Astrocyte (in vitro differentiated cells and primary cell): Measurements from ENCODE around the gene KASH5. TPM values are rescaled to one million over a fixed set of nuclear protein-coding genes. Genes with fewer than 3 reads are reported as not detected.

Experiments
- DNase-seq: peaks from one replicate; pipeline ENCODE4 v3.0.0-alpha.2; 2010; ENCODE audit warnings: low read depth
- FAIRE-seq: peaks from 2 replicates; lab custom pipeline; 2011; peaks lifted over from hg19 to GRCh38; lab: Jason Lieb, UNC
- H2AFZ ChIP-seq: 2 replicates; pipeline ENCODE4 v1.6.0; 2012; ENCODE audit warnings: low read depth, low read length, inconsistent platforms
- H3K27ac ChIP-seq: 2 replicates; pipeline ENCODE4 v1.5.1; 2011; ENCODE audit warnings: low read depth, low read length, inconsistent platforms
- H3K27me3 ChIP-seq: 2 replicates; pipeline ENCODE4 v1.6.0; 2011; ENCODE audit warnings: low read length, inconsistent platforms; ENCODE audit not compliant: insufficient read depth
- H3K36me3 ChIP-seq: 2 replicates; pipeline ENCODE4 v1.5.1; 2011; ENCODE audit warnings: low read length, inconsistent platforms; ENCODE audit not compliant: insufficient read depth
- H3K4me1 ChIP-seq: 2 replicates; pipeline ENCODE4 v1.5.1; 2011; ENCODE audit warnings: low read length, inconsistent platforms; ENCODE audit not compliant: insufficient read depth
- H3K4me2 ChIP-seq: 2 replicates; pipeline ENCODE4 v1.6.0; 2012; ENCODE audit warnings: low read length, inconsistent platforms
- H3K4me3 ChIP-seq: 2 replicates; pipeline ENCODE4 v1.5.1; 2011; ENCODE audit warnings: low read depth, mild to moderate bottlenecking, low read length, inconsistent platforms; ENCODE audit not compliant: insufficient read depth
- H3K79me2 ChIP-seq: 2 replicates; pipeline ENCODE4 v1.6.0; 2012; ENCODE audit warnings: mild to moderate bottlenecking, low read length, inconsistent platforms; ENCODE audit not compliant: insufficient read depth
- H3K9ac ChIP-seq: 2 replicates; pipeline ENCODE4 v1.6.0; 2012; ENCODE audit warnings: mild to moderate bottlenecking, low read length, inconsistent platforms
- H3K9me3 ChIP-seq: 2 replicates; pipeline ENCODE4 v1.5.1; 2012; ENCODE audit warnings: low read depth, mild to moderate bottlenecking, low read length, inconsistent platforms; ENCODE audit not compliant: insufficient read depth
- H4K20me1 ChIP-seq: 2 replicates; pipeline ENCODE4 v1.6.0; 2012; ENCODE audit warnings: low read length, inconsistent platforms; ENCODE audit not compliant: insufficient read depth
- H3K27ac Mint-ChIP-seq: one replicate; pipeline ENCODE4 v1.8.0; 2021; ENCODE audit warnings: mild to moderate bottlenecking, mixed read lengths; ENCODE audit not compliant: unreplicated experiment
- H3K27me3 Mint-ChIP-seq: one replicate; pipeline ENCODE4 v1.8.0; 2021; ENCODE audit warnings: low read depth, mixed read lengths; ENCODE audit not compliant: unreplicated experiment
- H3K36me3 Mint-ChIP-seq: one replicate; pipeline ENCODE4 v1.8.0; 2021; ENCODE audit warnings: low read depth, mixed read lengths; ENCODE audit not compliant: unreplicated experiment
- H3K4me1 Mint-ChIP-seq: one replicate; pipeline ENCODE4 v1.8.0; 2021; ENCODE audit warnings: low read depth, mixed read lengths; ENCODE audit not compliant: unreplicated experiment
- H3K4me3 Mint-ChIP-seq: one replicate; pipeline ENCODE4 v1.8.0; 2021; ENCODE audit warnings: mild to moderate bottlenecking, moderate library complexity, mixed read lengths; ENCODE audit not compliant: unreplicated experiment
- H3K9me3 Mint-ChIP-seq: one replicate; pipeline ENCODE4 v1.8.0; 2021; ENCODE audit warnings: mild to moderate bottlenecking, mixed read lengths; ENCODE audit not compliant: unreplicated experiment
- EZH2 ChIP-seq: IDR thresholded peaks from 2 replicates; pipeline ENCODE4 v1.6.1; 2012; ENCODE audit warnings: mild to moderate bottlenecking, low read length, inconsistent platforms; ENCODE audit not compliant: insufficient read depth
- total RNA-seq: library from RNA; stranded (reverse); gene quantifications from 2 replicates; pipeline ENCODE4 v1.2.1, GENCODE V29; 2021
- TF ChIP-seq, protein P1 (sequence below): IDR thresholded peaks from 2 replicates; pipeline ENCODE4 v1.5.1; 2011; ENCODE audit warnings: low read depth, mild to moderate bottlenecking, inconsistent platforms, low read length, moderate library complexity; ENCODE audit not compliant: insufficient read depth

Gene KASH5
- total RNA-seq, 1 donor from 2014 or later, result not detected

DNA sequence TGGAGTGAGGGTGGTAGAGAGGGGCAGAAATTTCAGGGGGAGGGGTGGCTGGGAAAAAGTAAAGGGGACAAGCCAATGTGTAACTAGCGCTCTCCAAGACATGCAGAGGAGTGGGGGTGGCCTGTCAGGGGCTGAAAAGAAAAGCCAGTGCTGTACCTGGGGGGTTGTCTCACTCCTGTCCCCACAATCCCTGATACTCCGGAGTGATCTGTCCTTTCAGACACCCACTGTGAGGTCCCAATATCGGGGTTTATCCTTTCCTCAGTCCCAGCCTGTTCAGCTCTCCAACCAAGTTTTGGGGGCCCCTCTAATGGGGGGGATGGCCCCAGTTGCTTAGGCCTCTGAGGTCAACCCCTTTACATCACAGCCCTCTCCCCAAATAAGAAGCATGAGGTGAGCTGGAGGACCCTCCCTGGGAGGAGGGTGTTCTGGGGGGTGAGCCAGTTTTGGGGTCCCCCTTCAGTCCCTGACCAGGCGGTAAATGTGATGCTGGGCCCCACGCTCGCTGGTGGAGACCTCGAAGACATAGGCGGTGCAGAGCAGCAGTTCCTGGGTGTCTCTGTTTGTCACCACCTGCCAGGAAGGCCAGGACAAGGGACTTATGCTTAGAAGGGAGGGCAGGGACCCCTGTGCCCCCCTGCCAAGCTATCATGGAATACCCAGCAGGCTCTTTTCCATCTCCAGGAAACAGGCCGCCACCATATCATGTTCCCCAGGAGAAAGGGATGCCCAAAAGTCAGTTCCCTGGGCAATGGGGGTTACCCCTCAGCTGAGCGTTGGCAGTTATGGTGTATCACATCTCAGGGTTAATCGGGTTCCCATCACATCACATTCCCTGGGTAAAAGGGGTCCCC, 47.0 kb upstream of the KASH5 start:
- Histone ChIP-seq H2AFZ (no peak overlapping the region), H3K9me3 (no peaks in the 10 kb centered on the region), H3K9ac (no peak overlapping the region), H3K27ac (no peak overlapping the region), H3K36me3 (peaks cover 23% of the 10 kb centered on the region), H3K27me3 (no peaks in the 10 kb centered on the region), H3K4me2 (no peak overlapping the region), H3K79me2 (no peaks in the 10 kb centered on the region), H4K20me1 (peaks cover 64% of the 10 kb centered on the region), H3K4me3 (no peak overlapping the region), H3K4me1 (peaks cover 6% of the 10 kb centered on the region)
- FAIRE-seq (no peak), DNase-seq (no peak)
- TF ChIP-seq EZH2, result no peak
- TF ChIP-seq, protein P1, sequence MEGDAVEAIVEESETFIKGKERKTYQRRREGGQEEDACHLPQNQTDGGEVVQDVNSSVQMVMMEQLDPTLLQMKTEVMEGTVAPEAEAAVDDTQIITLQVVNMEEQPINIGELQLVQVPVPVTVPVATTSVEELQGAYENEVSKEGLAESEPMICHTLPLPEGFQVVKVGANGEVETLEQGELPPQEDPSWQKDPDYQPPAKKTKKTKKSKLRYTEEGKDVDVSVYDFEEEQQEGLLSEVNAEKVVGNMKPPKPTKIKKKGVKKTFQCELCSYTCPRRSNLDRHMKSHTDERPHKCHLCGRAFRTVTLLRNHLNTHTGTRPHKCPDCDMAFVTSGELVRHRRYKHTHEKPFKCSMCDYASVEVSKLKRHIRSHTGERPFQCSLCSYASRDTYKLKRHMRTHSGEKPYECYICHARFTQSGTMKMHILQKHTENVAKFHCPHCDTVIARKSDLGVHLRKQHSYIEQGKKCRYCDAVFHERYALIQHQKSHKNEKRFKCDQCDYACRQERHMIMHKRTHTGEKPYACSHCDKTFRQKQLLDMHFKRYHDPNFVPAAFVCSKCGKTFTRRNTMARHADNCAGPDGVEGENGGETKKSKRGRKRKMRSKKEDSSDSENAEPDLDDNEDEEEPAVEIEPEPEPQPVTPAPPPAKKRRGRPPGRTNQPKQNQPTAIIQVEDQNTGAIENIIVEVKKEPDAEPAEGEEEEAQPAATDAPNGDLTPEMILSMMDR, result no peak
- Mint-ChIP-seq H3K27me3 (peaks cover 5% of the 10 kb centered on the region), H3K4me3 (no peak overlapping the region), H3K9me3 (peaks cover 3% of the 10 kb centered on the region), H3K36me3 (peaks cover 38% of the 10 kb centered on the region), H3K4me1 (peaks cover 4% of the 10 kb centered on the region), H3K27ac (no peak overlapping the region)

DNA sequence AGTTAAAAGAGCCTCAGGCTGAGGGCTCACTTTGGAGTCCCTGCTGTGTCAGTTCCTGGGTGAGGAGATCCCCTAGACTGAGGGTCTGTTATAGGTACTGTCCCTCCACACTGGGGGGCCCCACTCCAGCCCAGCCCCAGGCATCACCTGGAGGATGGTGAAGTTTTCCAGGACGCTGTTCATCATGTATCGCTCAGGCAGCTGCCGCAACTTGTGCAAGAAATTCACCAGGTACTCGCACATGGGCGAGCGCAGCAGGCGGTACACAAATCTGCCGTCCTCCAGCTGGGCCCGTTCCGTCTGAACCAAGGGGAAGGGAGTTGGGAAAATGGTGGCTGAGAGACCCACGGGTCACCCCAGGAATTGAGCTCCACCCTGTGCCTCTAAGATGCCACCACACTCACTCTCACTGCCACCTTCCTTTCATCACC, 45.7 kb upstream of the KASH5 start:
- no peak for DNase-seq
- Histone ChIP-seq H3K4me3 (no peak overlapping the region), H3K27ac (no peak overlapping the region), H4K20me1 (peaks cover 66% of the 10 kb centered on the region), H3K27me3 (no peaks in the 10 kb centered on the region), H2AFZ (no peak overlapping the region), H3K36me3 (peaks cover 31% of the 10 kb centered on the region), H3K79me2 (no peaks in the 10 kb centered on the region), H3K9ac (no peak overlapping the region), H3K4me2 (no peak overlapping the region), H3K9me3 (no peaks in the 10 kb centered on the region), H3K4me1 (peaks cover 6% of the 10 kb centered on the region)
- no peak for TF ChIP-seq EZH2
- TF ChIP-seq, protein P1, result no peak
- H3K27me3 Mint-ChIP-seq, result peaks cover 5% of the 10 kb centered on the region
- peaks cover 3% of the 10 kb centered on the region for H3K9me3 Mint-ChIP-seq
- peaks cover 4% of the 10 kb centered on the region for H3K4me1 Mint-ChIP-seq
- H3K27ac Mint-ChIP-seq, result no peak overlapping the region
- H3K4me3 Mint-ChIP-seq, result no peak overlapping the region
- FAIRE-seq, result no peak
- H3K36me3 Mint-ChIP-seq, result peaks cover 34% of the 10 kb centered on the region

DNA sequence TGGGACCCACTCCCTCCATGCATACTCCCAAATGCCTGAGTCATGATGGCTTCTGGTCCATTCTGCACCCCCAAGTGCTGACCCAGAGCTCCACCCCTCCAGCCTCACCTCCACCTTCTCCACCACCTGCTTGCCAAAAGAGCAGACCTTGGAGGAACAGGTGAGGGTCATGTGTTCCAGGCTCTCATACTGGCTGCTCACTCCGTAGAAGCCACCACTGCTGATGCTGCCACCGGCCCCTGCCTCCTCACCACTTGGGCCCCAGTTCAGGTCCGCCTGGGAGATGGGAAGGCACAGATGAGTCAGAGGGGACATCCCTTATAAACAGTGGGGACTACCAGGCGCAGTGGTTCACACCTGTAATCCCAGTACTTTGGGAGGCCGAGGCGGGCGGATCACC, 44.9 kb upstream of the KASH5 start:
- H3K27ac ChIP-seq, result no peak overlapping the region
- Mint-ChIP-seq H3K9me3 (peaks cover 1% of the 10 kb centered on the region), H3K4me1 (peaks cover 4% of the 10 kb centered on the region), H3K4me3 (no peak overlapping the region), H3K27me3 (peaks cover 5% of the 10 kb centered on the region), H3K36me3 (peaks cover 39% of the 10 kb centered on the region), H3K27ac (no peak overlapping the region)
- H3K27me3 ChIP-seq, result no peaks in the 10 kb centered on the region
- H3K36me3 ChIP-seq, result peaks cover 35% of the 10 kb centered on the region
- H3K9me3 ChIP-seq, result no peaks in the 10 kb centered on the region
- no peak overlapping the region for H2AFZ ChIP-seq
- no peak overlapping the region for H3K4me2 ChIP-seq
- no peaks in the 10 kb centered on the region for H3K79me2 ChIP-seq
- H3K4me1 ChIP-seq, result peaks cover 6% of the 10 kb centered on the region
- DNase-seq (no peak), FAIRE-seq (no peak)
- no peak for TF ChIP-seq EZH2
- TF ChIP-seq, protein P1, result no peak
- H3K4me3 ChIP-seq, result no peak overlapping the region
- H3K9ac ChIP-seq, result no peak overlapping the region
- peaks cover 71% of the 10 kb centered on the region for H4K20me1 ChIP-seq
